Measurements from ENCODE around the gene GPR78.
"Not testable (repeated sequence)": the region's sequence is repeated elsewhere in the genome, so short reads cannot be mapped to it uniquely, and the experiment has no call there.

GRCh38 chr4:8621135-8621534 lies 40.9 kb downstream of the GPR78 start:
- TF ChIP-seq CTCF, EZH2 (IDR thresholded peaks at IDR 0.05): not testable (repeated sequence)

Data from neural progenitor cell (in vitro differentiated cells).